GM23338 (cell line): ENCODE measurements around the gene TNS3. TPM values are rescaled to one million over a fixed set of nuclear protein-coding genes. Genes with fewer than 3 reads are reported as not detected.

Experiments
- ATAC-seq: fragments of 200-7000 bp; cut with Tn5 transposase; 3 replicates; pipeline ENCODE4 v1.9.1; 2020
- DNase-seq: peaks from one replicate; pipeline ENCODE4 v3.0.0-alpha.2; 2015; ENCODE audit warnings: low spot score
- H2AFZ ChIP-seq: fragments of 200-600 bp; sonication (generic); 2 replicates; pipeline ENCODE4 v1.8.0; 2016; ENCODE audit warnings: antibody characterized with exemption, mild to moderate bottlenecking, moderate library complexity
- H3F3A ChIP-seq: fragments of 200-600 bp; sonication (generic); replicated peaks from 2 replicates; pipeline ENCODE4 v1.8.0; 2017; ENCODE audit warnings: antibody characterized with exemption, mixed run types, low read depth
- H3K27ac ChIP-seq: fragments of 200-600 bp; sonication (generic); 2 replicates; pipeline ENCODE4 v1.6.1; 2016; ENCODE audit warnings: low read depth
- H3K27me3 ChIP-seq: fragments of 200-600 bp; sonication (generic); 2 replicates; pipeline ENCODE4 v1.8.0; 2016; ENCODE audit warnings: mild to moderate bottlenecking, mixed run types, moderate library complexity; ENCODE audit not compliant: insufficient read depth
- H3K36me3 ChIP-seq: fragments of 200-600 bp; sonication (generic); 2 replicates; pipeline ENCODE4 v1.8.0; 2016; ENCODE audit warnings: mild to moderate bottlenecking; ENCODE audit not compliant: insufficient read depth
- H3K4me1 ChIP-seq: fragments of 200-600 bp; sonication (generic); 2 replicates; pipeline ENCODE4 v1.8.0; 2016; ENCODE audit warnings: mild to moderate bottlenecking, moderate library complexity; ENCODE audit not compliant: insufficient read depth
- H3K4me2 ChIP-seq: fragments of 200-600 bp; sonication (generic); 2 replicates; pipeline ENCODE4 v1.7.1; 2017; ENCODE audit warnings: mixed run types
- H3K4me3 ChIP-seq: fragments of 200-600 bp; sonication (generic); 2 replicates; pipeline ENCODE4 v1.6.1; 2016; ENCODE audit warnings: mixed run types
- H3K79me2 ChIP-seq: fragments of 200-600 bp; sonication (generic); replicated peaks from 2 replicates; pipeline ENCODE4 v1.8.0; 2017; ENCODE audit warnings: mild to moderate bottlenecking; ENCODE audit not compliant: insufficient read depth
- H3K9me2 ChIP-seq: fragments of 200-600 bp; sonication (generic); 2 replicates; pipeline ENCODE4 v1.8.0; 2017; ENCODE audit not compliant: insufficient read depth
- H4K20me1 ChIP-seq: fragments of 200-600 bp; sonication (generic); replicated peaks from 2 replicates; pipeline ENCODE4 v1.8.0; 2017; ENCODE audit warnings: mild to moderate bottlenecking; ENCODE audit not compliant: insufficient read depth
- H3K27ac Mint-ChIP-seq: 2 replicates; pipeline ENCODE4 v1.8.0; 2020; ENCODE audit warnings: inconsistent platforms, mild to moderate bottlenecking, moderate library complexity, mixed read lengths
- H3K27me3 Mint-ChIP-seq: 3 replicates; pipeline ENCODE4 v1.8.0; 2022; ENCODE audit warnings: low read depth, mild to moderate bottlenecking, moderate library complexity, mixed read lengths, inconsistent platforms; ENCODE audit not compliant: insufficient read depth, poor library complexity
- H3K36me3 Mint-ChIP-seq: 3 replicates; pipeline ENCODE4 v1.8.0; 2021; ENCODE audit warnings: low read depth, mild to moderate bottlenecking, inconsistent platforms, moderate library complexity, mixed read lengths
- H3K4me1 Mint-ChIP-seq: 3 replicates; pipeline ENCODE4 v1.8.0; 2020; ENCODE audit warnings: mild to moderate bottlenecking, inconsistent platforms, mixed read lengths
- H3K4me3 Mint-ChIP-seq: 3 replicates; pipeline ENCODE4 v1.8.0; 2021; ENCODE audit warnings: moderate library complexity, mild to moderate bottlenecking, inconsistent platforms, mixed read lengths
- H3K9me3 Mint-ChIP-seq: 3 replicates; pipeline ENCODE4 v1.8.0; 2020; ENCODE audit warnings: moderate library complexity, mild to moderate bottlenecking, inconsistent platforms, mixed read lengths
- EZH2phosphoT487 ChIP-seq: fragments of 200-600 bp; sonication (generic); IDR thresholded peaks from one replicate; pipeline ENCODE4 v1.8.1; 2018; ENCODE audit warnings: antibody characterized with exemption; ENCODE audit not compliant: unreplicated experiment
- POLR2AphosphoS5 ChIP-seq: IDR thresholded peaks from 2 replicates; pipeline ENCODE4 v1.6.1; 2016; ENCODE audit warnings: antibody characterized with exemption, low read depth
- REST ChIP-seq: IDR thresholded peaks from one replicate; pipeline ENCODE4 v1.6.1; 2018; ENCODE audit warnings: antibody characterized with exemption; ENCODE audit not compliant: unreplicated experiment
- ZNF114 ChIP-seq: fragments of 250-450 bp; sonication (Bioruptor Pico); IDR thresholded peaks from 2 replicates; pipeline ENCODE4 v1.5.0; 2020; ENCODE audit warnings: mild to moderate bottlenecking, moderate library complexity
- ZNF462 ChIP-seq: fragments of 250-450 bp; sonication (Bioruptor Pico); IDR thresholded peaks from 2 replicates; pipeline ENCODE4 v1.5.0; 2020; ENCODE audit warnings: mild to moderate bottlenecking, moderate library complexity
- polyA plus RNA-seq: library from polyadenylated mRNA; unstranded; fragments of >200 nt; fragmentation: Nextera tagmentation; extraction: Ambion mirVana; gene quantifications from 2 replicates; pipeline ENCODE4 v1.2.1, GENCODE V29; 2016
- total RNA-seq: library from RNA; depleted of rRNA; stranded (reverse); fragments of >200 nt; shearing (Covaris generic); gene quantifications from 2 replicates; pipeline ENCODE4 v1.2.3, GENCODE V29; 2014

TNS3 gene
- total and polyA plus RNA-seq, 2 experiments from 2014 or later, result 6.2 to 28.7 TPM

- Histone ChIP-seq H4K20me1 (no peaks in the 10 kb centered on the region), H3K4me3 (no peak overlapping the region), H3K27ac (no peak overlapping the region), H3F3A (no peaks in the 10 kb centered on the region), H3K79me2 (0 out of 2 replicates have a peak, but pooled peaks cover 8% of the 10 kb centered on the region), H2AFZ (no peak overlapping the region), H3K27me3 (no peaks in the 10 kb centered on the region), H3K4me2 (no peak overlapping the region), H3K4me1 (peaks cover 15% of the 10 kb centered on the region; the same call in 1 of the 2 replicates), H3K9me2 (no peaks in the 10 kb centered on the region), H3K36me3 (no peaks in the 10 kb centered on the region)
- no peak for DNase-seq
- Mint-ChIP-seq H3K36me3 (peaks cover 39% of the 10 kb centered on the region), H3K4me3 (no peak overlapping the region), H3K27ac (no peak overlapping the region), H3K9me3 (peaks cover 1% of the 10 kb centered on the region), H3K27me3 (peaks cover 16% of the 10 kb centered on the region), H3K4me1 (peaks cover 30% of the 10 kb centered on the region)
- TF ChIP-seq EZH2phosphoT487, result no peak
- TF ChIP-seq ZNF114 (CRISPR knock-in tag), result no peak
- TF ChIP-seq ZNF462 (CRISPR knock-in tag), result no peak
- no peak for TF ChIP-seq POLR2AphosphoS5
- TF ChIP-seq REST, result no peak
- ATAC-seq, result no peak
Observed at GRCh38 chr7:47525066-47525623, 56.8 kb downstream of the TNS3 start.
